ENCODE results near the gene BARX2.

The BARX2 gene

GRCh38 chr11:129455101-129455500, 79.5 kb downstream of the BARX2 start:
- H2AFZ ChIP-seq (ENCODE audit: low read length): no peak overlapping the region
- no peak overlapping the region for H3K9ac ChIP-seq (ENCODE audit: low read length)
- no peaks in the 10 kb centered on the region for H3F3A ChIP-seq (ENCODE audit: insufficient read depth, low read length)
- H3K4me3 ChIP-seq (ENCODE audit: low read depth, low read length, poor library complexity, severe bottlenecking): no peak overlapping the region
- no peak for TF ChIP-seq CTCF (IDR thresholded peaks at IDR 0.05; ENCODE audit: low read length)
- no peak for TF ChIP-seq EZH2 (IDR thresholded peaks at IDR 0.05; ENCODE audit: borderline replicate concordance, low read length)
- no peaks in the 10 kb centered on the region for H3K9me3 ChIP-seq (ENCODE audit: low read length)
- H3K79me2 ChIP-seq (ENCODE audit: insufficient read depth, low read length): no peaks in the 10 kb centered on the region
- H3K4me1 ChIP-seq (ENCODE audit: insufficient read depth, low read length, severe bottlenecking): no peaks in the 10 kb centered on the region
- no peaks in the 10 kb centered on the region for H3K36me3 ChIP-seq (ENCODE audit: insufficient read depth, low read length)
- no peak overlapping the region for H3K4me2 ChIP-seq (ENCODE audit: low read length)
- no peaks in the 10 kb centered on the region for H4K20me1 ChIP-seq (ENCODE audit: insufficient read depth, low read length)
- H3K9me2 ChIP-seq (ENCODE audit: low read depth, low read length): no peaks in the 10 kb centered on the region
- H3K27ac ChIP-seq (ENCODE audit: low read depth, low read length, poor library complexity, severe bottlenecking): no peak overlapping the region
- no peaks in the 10 kb centered on the region for H3K27me3 ChIP-seq (ENCODE audit: insufficient read depth, low read length)

GRCh38 chr11:129455756-129456655, 80.4 kb downstream of the BARX2 start:
- H3K4me1 ChIP-seq (ENCODE audit: insufficient read depth, low read length, severe bottlenecking): no peaks in the 10 kb centered on the region
- H3K79me2 ChIP-seq (ENCODE audit: insufficient read depth, low read length): no peaks in the 10 kb centered on the region
- TF ChIP-seq CTCF (IDR thresholded peaks at IDR 0.05; ENCODE audit: low read length) (no peak), EZH2 (IDR thresholded peaks at IDR 0.05; ENCODE audit: borderline replicate concordance, low read length) (no peak)
- H4K20me1 ChIP-seq (ENCODE audit: insufficient read depth, low read length): no peaks in the 10 kb centered on the region
- H3K36me3 ChIP-seq (ENCODE audit: insufficient read depth, low read length): no peaks in the 10 kb centered on the region
- H3K9ac ChIP-seq (ENCODE audit: low read length): no peak overlapping the region
- no peaks in the 10 kb centered on the region for H3K9me2 ChIP-seq (ENCODE audit: low read depth, low read length)
- no peaks in the 10 kb centered on the region for H3K9me3 ChIP-seq (ENCODE audit: low read length)
- no peaks in the 10 kb centered on the region for H3K27me3 ChIP-seq (ENCODE audit: insufficient read depth, low read length)
- H3K27ac ChIP-seq (ENCODE audit: low read depth, low read length, poor library complexity, severe bottlenecking): no peak overlapping the region
- no peaks in the 10 kb centered on the region for H3F3A ChIP-seq (ENCODE audit: insufficient read depth, low read length)
- no peak overlapping the region for H3K4me2 ChIP-seq (ENCODE audit: low read length)
- H2AFZ ChIP-seq (ENCODE audit: low read length): no peak overlapping the region
- H3K4me3 ChIP-seq (ENCODE audit: low read depth, low read length, poor library complexity, severe bottlenecking): no peak overlapping the region

- Histone ChIP-seq H3K27me3 (ENCODE audit: insufficient read depth, low read length) (no peaks in the 10 kb centered on the region), H3K4me3 (ENCODE audit: low read depth, low read length, poor library complexity, severe bottlenecking) (no peak overlapping the region), H2AFZ (ENCODE audit: low read length) (no peak overlapping the region), H3K79me2 (ENCODE audit: insufficient read depth, low read length) (no peaks in the 10 kb centered on the region), H3K4me2 (ENCODE audit: low read length) (no peak overlapping the region), H3K27ac (ENCODE audit: low read depth, low read length, poor library complexity, severe bottlenecking) (no peak overlapping the region), H3F3A (ENCODE audit: insufficient read depth, low read length) (no peaks in the 10 kb centered on the region), H3K4me1 (ENCODE audit: insufficient read depth, low read length, severe bottlenecking) (no peaks in the 10 kb centered on the region), H3K9ac (ENCODE audit: low read length) (no peak overlapping the region), H4K20me1 (ENCODE audit: insufficient read depth, low read length) (no peaks in the 10 kb centered on the region), H3K9me2 (ENCODE audit: low read depth, low read length) (no peaks in the 10 kb centered on the region), H3K36me3 (ENCODE audit: insufficient read depth, low read length) (no peaks in the 10 kb centered on the region), H3K9me3 (ENCODE audit: low read length) (no peaks in the 10 kb centered on the region)
- TF ChIP-seq EZH2 (IDR thresholded peaks at IDR 0.05; ENCODE audit: borderline replicate concordance, low read length) (no peak), CTCF (IDR thresholded peaks at IDR 0.05; ENCODE audit: low read length) (no peak)
Observed at GRCh38 chr11:129457321-129457720, 81.7 kb downstream of the BARX2 start.
